ENCODE results near the gene RTP3. TPM values are rescaled to one million over a fixed set of nuclear protein-coding genes. Genes with fewer than 3 reads are reported as not detected.

The RTP3 gene
- total and polyA plus RNA-seq, 2 experiments from 2014 or later: 0.16 TPM; not detected in 1

DNA sequence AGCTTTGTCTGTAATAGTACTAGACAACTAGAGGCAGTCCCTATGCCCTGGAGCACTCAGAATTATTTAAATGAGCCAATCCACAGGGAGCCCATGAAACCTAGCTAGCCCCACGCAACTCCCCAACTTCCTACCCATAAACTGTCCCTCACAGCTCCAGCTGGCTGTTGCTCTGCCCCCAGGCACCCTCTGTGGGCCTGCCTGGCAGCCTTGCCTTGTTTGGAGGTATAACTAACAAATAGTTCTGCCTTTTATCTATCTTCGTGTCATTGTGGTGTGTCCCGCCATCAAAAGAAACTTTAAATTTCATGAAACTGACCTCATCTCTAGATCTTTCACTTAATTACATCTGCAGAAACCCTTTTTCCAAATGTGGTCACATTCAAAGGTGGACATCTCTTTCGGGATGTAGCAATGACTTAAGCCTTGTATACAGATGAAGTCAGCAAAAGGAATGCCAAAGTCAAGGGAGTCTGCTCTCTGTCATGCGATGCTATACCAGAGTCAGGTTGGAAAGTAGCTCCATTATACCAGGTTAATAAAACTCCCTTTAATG, 1.8 kb upstream of the RTP3 start:
- no peak overlapping the region for H3K4me2 ChIP-seq
- H3K4me3 ChIP-seq: no peak overlapping the region
- H4K20me1 ChIP-seq (replicated peaks; ENCODE audit: insufficient read depth): no peaks in the 10 kb centered on the region
- TF ChIP-seq, protein P1, sequence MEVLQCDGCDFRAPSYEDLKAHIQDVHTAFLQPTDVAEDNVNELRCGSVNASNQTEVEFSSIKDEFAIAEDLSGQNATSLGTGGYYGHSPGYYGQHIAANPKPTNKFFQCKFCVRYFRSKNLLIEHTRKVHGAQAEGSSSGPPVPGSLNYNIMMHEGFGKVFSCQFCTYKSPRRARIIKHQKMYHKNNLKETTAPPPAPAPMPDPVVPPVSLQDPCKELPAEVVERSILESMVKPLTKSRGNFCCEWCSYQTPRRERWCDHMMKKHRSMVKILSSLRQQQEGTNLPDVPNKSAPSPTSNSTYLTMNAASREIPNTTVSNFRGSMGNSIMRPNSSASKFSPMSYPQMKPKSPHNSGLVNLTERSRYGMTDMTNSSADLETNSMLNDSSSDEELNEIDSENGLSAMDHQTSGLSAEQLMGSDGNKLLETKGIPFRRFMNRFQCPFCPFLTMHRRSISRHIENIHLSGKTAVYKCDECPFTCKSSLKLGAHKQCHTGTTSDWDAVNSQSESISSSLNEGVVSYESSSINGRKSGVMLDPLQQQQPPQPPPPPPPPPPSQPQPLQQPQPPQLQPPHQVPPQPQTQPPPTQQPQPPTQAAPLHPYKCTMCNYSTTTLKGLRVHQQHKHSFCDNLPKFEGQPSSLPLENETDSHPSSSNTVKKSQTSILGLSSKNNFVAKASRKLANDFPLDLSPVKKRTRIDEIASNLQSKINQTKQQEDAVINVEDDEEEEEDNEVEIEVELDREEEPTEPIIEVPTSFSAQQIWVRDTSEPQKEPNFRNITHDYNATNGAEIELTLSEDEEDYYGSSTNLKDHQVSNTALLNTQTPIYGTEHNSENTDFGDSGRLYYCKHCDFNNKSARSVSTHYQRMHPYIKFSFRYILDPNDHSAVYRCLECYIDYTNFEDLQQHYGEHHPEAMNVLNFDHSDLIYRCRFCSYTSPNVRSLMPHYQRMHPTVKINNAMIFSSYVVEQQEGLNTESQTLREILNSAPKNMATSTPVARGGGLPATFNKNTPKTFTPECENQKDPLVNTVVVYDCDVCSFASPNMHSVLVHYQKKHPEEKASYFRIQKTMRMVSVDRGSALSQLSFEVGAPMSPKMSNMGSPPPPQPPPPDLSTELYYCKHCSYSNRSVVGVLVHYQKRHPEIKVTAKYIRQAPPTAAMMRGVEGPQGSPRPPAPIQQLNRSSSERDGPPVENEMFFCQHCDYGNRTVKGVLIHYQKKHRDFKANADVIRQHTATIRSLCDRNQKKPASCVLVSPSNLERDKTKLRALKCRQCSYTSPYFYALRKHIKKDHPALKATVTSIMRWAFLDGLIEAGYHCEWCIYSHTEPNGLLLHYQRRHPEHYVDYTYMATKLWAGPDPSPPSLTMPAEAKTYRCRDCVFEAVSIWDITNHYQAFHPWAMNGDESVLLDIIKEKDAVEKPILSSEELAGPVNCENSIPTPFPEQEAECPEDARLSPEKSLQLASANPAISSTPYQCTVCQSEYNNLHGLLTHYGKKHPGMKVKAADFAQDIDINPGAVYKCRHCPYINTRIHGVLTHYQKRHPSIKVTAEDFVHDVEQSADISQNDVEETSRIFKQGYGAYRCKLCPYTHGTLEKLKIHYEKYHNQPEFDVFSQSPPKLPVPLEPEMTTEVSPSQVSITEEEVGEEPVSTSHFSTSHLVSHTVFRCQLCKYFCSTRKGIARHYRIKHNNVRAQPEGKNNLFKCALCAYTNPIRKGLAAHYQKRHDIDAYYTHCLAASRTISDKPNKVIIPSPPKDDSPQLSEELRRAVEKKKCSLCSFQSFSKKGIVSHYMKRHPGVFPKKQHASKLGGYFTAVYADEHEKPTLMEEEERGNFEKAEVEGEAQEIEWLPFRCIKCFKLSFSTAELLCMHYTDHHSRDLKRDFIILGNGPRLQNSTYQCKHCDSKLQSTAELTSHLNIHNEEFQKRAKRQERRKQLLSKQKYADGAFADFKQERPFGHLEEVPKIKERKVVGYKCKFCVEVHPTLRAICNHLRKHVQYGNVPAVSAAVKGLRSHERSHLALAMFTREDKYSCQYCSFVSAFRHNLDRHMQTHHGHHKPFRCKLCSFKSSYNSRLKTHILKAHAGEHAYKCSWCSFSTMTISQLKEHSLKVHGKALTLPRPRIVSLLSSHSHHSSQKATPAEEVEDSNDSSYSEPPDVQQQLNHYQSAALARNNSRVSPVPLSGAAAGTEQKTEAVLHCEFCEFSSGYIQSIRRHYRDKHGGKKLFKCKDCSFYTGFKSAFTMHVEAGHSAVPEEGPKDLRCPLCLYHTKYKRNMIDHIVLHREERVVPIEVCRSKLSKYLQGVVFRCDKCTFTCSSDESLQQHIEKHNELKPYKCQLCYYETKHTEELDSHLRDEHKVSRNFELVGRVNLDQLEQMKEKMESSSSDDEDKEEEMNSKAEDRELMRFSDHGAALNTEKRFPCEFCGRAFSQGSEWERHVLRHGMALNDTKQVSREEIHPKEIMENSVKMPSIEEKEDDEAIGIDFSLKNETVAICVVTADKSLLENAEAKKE (CRISPR knock-in tag; IDR thresholded peaks at IDR 0.05): no peak
- no peak for TF ChIP-seq STAT1 (IDR thresholded peaks at IDR 0.05; ENCODE audit: unreplicated experiment)
- TF ChIP-seq NANOG (IDR thresholded peaks at IDR 0.05; ENCODE audit: borderline replicate concordance): no peak
- TF ChIP-seq, protein P2, sequence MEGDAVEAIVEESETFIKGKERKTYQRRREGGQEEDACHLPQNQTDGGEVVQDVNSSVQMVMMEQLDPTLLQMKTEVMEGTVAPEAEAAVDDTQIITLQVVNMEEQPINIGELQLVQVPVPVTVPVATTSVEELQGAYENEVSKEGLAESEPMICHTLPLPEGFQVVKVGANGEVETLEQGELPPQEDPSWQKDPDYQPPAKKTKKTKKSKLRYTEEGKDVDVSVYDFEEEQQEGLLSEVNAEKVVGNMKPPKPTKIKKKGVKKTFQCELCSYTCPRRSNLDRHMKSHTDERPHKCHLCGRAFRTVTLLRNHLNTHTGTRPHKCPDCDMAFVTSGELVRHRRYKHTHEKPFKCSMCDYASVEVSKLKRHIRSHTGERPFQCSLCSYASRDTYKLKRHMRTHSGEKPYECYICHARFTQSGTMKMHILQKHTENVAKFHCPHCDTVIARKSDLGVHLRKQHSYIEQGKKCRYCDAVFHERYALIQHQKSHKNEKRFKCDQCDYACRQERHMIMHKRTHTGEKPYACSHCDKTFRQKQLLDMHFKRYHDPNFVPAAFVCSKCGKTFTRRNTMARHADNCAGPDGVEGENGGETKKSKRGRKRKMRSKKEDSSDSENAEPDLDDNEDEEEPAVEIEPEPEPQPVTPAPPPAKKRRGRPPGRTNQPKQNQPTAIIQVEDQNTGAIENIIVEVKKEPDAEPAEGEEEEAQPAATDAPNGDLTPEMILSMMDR (conservative IDR thresholded peaks at IDR 0.05; ENCODE audit: low read depth in 2 of 2): no peak
- TF ChIP-seq POLR2AphosphoS5 (IDR thresholded peaks at IDR 0.05; ENCODE audit: low read depth): no peak
- TF ChIP-seq JUNB (IDR thresholded peaks at IDR 0.05; ENCODE audit: unreplicated experiment): no peak
- TF ChIP-seq, protein P3, sequence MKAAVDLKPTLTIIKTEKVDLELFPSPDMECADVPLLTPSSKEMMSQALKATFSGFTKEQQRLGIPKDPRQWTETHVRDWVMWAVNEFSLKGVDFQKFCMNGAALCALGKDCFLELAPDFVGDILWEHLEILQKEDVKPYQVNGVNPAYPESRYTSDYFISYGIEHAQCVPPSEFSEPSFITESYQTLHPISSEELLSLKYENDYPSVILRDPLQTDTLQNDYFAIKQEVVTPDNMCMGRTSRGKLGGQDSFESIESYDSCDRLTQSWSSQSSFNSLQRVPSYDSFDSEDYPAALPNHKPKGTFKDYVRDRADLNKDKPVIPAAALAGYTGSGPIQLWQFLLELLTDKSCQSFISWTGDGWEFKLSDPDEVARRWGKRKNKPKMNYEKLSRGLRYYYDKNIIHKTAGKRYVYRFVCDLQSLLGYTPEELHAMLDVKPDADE (IDR thresholded peaks at IDR 0.05): no peak
- no peak for TF ChIP-seq ZNF114 (CRISPR knock-in tag; IDR thresholded peaks at IDR 0.05)
- TF ChIP-seq EZH2 (IDR thresholded peaks at IDR 0.05; ENCODE audit: low read depth, unreplicated experiment): no peak
- TF ChIP-seq EZH2phosphoT487 (IDR thresholded peaks at IDR 0.05; ENCODE audit: unreplicated experiment): no peak
- TF ChIP-seq ZNF331 (CRISPR knock-in tag; IDR thresholded peaks at IDR 0.05; ENCODE audit: low read depth): no peak
- TF ChIP-seq, protein P4, sequence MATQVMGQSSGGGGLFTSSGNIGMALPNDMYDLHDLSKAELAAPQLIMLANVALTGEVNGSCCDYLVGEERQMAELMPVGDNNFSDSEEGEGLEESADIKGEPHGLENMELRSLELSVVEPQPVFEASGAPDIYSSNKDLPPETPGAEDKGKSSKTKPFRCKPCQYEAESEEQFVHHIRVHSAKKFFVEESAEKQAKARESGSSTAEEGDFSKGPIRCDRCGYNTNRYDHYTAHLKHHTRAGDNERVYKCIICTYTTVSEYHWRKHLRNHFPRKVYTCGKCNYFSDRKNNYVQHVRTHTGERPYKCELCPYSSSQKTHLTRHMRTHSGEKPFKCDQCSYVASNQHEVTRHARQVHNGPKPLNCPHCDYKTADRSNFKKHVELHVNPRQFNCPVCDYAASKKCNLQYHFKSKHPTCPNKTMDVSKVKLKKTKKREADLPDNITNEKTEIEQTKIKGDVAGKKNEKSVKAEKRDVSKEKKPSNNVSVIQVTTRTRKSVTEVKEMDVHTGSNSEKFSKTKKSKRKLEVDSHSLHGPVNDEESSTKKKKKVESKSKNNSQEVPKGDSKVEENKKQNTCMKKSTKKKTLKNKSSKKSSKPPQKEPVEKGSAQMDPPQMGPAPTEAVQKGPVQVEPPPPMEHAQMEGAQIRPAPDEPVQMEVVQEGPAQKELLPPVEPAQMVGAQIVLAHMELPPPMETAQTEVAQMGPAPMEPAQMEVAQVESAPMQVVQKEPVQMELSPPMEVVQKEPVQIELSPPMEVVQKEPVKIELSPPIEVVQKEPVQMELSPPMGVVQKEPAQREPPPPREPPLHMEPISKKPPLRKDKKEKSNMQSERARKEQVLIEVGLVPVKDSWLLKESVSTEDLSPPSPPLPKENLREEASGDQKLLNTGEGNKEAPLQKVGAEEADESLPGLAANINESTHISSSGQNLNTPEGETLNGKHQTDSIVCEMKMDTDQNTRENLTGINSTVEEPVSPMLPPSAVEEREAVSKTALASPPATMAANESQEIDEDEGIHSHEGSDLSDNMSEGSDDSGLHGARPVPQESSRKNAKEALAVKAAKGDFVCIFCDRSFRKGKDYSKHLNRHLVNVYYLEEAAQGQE (IDR thresholded peaks at IDR 0.05; ENCODE audit: unreplicated experiment): no peak
- TF ChIP-seq CREB1 (CRISPR knock-in tag; IDR thresholded peaks at IDR 0.05; ENCODE audit: low read depth): no peak
- Mint-ChIP-seq H3K36me3 (ENCODE audit: low read depth) (peaks cover 19% of the 10 kb centered on the region), H3K27me3 (ENCODE audit: insufficient read depth, low read depth, poor library complexity) (peaks cover 7% of the 10 kb centered on the region), H3K27ac (no peak overlapping the region), H3K4me3 (no peak overlapping the region; the same call in 2 of the 3 replicates), H3K9me3 (peaks cover 27% of the 10 kb centered on the region), H3K4me1 (peaks cover 20% of the 10 kb centered on the region)
- 0 out of 2 replicates have a peak, but pooled peaks cover 6% of the 10 kb centered on the region for H3K9me2 ChIP-seq (ENCODE audit: insufficient read depth)
- ATAC-seq (no peak), DNase-seq (ENCODE audit: low spot score) (no peak)
- H3F3A ChIP-seq (replicated peaks; ENCODE audit: low read depth): no peaks in the 10 kb centered on the region
- no peak overlapping the region for H2AFZ ChIP-seq
- H3K27me3 ChIP-seq (ENCODE audit: insufficient read depth): no peaks in the 10 kb centered on the region
- no peak overlapping the region for H3K27ac ChIP-seq (ENCODE audit: low read depth)
- no peaks in the 10 kb centered on the region; the same call in 1 of the 2 replicates for H3K36me3 ChIP-seq (ENCODE audit: insufficient read depth)
- H3K4me1 ChIP-seq (ENCODE audit: insufficient read depth): peaks cover 17% of the 10 kb centered on the region
- no peaks in the 10 kb centered on the region for H3K79me2 ChIP-seq (replicated peaks; ENCODE audit: insufficient read depth)

Data from GM23338 (cell line).